ENCODE results near the gene SLC2A6.
A peak's percentile ranks its signal among the peaks of the same experiment; 100 is the strongest.

Gene SLC2A6

DNA sequence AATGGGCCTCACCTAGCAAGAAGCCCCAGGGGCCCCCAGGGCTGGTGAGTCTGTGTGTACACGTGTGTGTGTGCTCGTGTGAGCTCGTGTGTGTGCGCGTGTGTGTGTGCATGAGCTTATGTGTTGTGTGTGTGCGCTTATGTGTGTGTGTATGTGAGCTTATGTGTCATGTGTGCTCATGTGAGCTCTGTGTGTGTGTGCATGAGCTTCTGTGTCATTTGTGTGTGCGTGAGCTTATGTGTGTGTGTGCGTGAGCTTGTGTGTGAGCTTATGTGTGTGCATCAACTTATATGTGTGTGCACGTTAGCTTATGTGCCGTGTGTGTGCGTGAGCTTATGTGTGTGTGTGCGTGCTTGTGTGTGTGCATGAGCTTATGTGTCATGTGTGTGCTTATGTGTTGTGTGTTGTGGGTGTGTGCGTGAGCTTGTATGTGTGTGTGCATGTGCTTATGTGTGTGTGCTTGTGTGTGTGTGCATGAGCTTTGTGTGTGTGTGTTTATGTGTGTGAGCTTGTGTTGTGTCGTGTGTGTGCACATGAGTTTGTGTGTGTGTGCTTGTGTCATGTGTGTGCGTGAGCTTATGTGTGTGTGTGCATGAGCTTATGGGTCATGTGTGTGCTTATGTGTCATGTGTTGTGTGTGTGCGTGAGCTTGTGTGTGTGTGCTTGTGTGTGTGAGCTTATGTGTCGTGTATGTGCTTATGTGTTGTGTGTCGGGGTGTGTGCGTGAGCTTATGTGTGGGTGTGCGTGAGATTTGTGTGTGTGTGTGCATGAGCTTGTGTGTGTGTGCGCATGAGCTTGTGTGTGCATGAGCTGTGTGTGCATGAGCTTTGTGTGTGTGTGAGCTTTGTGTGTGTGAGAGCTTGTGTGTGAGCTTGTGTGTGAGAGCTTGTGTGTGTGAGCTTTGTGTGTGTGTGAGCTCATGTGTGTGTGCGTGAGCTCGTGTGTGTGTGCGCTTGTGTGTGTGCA lies 16.7 kb upstream of the SLC2A6 start:
- no peak for DNase-seq

DNA sequence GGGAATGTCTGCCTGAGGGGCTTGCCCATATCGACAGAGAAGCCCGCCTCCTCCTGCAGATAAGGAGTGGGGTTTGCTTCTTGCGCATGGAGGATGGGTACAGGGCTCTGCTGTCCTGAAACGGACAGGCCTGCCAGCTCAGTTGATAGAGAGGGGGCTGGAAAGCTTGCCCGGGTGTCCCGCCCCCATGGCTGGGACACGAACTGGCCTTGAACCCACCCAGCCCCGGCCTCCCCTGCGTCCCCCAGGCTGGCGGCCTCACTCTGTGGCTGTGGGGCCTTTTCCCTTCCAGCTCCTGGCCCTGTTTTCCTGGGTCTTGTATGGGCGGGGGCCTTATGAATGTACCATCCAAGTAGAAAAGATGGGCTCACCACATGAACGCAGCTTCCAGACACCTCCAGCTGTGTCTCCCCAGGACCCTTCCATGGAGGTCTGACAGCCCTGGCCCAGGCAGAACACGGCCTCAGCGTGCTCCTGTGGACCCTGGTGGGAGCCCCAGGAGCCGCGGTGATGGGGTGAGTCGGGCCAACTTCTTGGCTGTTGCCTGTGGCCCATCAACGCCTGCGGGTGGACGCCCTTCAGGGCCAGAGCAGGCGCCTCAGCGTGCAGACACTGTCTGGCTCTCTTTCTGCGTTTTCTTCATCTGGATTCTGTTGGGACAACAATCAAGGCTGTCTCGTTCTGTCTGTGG lies 15.9 kb upstream of the SLC2A6 start:
- no peak for DNase-seq

DNA sequence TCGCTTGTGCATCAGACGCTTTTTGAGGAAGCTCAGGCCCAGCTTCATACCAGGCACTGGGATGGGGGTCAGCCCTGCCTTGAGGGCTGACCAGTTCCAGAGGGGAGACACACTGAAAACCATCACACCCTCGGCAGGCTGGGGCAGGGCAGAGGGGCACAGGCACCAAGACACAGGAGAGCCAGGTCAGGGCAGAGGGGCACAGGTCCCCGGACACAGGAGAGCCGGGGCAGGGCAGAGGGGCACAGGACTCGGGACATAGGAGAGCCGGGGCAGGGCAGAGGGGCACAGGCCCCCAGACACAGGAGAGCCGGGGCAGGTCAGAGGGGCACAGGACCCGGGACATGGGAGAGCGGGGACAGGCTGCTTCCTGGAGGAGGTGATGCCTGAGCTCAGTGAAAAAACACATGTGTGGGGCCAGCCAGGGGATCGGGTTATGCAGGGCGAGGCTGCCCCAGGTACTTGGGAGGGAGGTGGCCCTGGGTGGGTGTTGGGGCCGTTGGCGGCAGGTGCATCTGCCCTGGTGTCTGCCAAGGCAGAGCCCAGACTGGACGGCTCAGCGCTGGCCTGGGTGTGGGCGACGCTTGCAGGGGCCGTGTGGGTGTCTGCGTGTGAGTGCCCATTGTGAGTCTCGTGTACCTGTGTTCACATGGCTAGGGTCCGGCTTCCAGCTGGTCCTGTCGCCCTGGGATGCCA lies 15.1 kb upstream of the SLC2A6 start:
- DNase-seq, result no peak

DNA sequence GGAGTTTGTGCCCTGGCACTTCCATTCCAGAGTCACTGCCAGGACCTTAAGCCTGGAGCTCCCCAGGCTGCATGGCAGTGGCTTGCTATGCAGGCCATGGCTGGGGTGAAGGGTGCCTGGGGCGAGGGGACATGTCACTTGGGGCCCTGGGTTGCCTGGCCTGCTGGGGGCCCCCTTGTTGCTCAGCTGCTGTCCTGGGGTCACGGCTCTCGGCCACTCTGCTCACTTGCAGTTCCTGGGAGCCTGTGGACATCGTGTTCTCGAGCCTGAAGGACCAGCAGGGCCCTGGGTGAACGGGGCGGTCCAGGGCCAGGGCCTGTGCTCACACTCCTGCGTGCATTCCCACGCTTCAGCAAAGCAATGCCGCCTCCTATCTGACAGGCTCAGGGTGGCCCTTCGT lies 14.5 kb upstream of the SLC2A6 start:
- no peak for DNase-seq

DNA sequence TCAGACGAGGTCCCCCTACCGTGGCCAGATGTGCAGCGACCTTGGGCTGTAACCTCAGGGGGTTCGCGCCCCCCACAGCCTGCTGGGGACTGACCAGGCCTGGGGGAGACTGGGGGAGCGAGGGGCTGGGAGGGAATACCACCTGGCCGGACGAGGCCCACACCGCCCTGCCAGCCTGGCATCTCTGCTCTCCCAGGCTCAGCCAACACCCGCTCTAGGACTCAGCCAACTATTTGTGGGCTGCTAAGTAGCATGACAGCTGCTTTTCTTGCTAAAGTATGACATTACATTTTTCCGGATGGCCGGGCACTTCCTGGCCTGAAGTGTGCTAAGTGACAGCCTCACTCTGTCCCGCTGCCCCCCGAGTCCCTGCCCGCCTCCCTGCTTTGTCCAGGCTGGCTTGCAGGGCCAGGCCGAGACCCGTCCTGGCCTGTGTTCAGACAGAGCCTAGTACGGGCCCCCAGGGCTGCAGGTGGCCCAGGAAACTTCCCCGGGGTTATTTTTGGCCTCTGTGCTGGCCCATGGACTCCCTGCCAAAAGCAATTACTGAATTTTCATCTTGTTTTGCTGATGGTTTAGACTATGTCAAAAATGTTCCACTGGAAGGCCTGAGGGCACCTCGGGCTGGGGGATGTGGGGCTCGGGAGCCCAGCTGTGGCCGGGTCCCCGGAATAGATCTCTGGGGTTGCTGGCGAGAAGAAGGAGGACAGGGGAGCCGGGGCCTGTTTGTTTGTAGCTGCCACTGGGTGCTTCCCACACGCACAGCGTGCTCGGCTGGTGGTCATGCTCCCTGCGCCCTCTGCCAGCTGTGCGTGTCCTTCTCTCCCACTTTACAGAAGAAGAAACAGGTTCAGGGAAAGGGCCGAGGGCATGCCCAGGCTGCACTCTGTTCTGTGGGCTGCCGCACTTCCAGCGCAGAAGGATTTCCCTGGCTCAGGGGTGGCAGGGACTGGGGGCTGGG lies 13.4 kb upstream of the SLC2A6 start:
- DNase-seq, result no peak

DNA sequence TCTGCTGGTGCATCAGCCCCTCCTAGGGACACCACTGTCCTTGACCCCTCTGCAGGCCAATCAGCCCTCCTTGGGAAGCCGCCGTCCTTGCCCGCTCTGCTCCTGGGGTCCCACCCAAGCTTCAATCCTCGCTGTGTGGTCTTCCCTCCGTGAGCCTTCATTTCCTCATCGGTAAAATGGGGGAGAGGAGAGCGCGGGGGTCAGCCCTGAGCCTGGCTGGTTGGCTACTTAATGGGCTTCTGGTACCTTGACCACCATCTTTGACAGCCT lies 12.7 kb upstream of the SLC2A6 start:
- no peak for DNase-seq

DNA sequence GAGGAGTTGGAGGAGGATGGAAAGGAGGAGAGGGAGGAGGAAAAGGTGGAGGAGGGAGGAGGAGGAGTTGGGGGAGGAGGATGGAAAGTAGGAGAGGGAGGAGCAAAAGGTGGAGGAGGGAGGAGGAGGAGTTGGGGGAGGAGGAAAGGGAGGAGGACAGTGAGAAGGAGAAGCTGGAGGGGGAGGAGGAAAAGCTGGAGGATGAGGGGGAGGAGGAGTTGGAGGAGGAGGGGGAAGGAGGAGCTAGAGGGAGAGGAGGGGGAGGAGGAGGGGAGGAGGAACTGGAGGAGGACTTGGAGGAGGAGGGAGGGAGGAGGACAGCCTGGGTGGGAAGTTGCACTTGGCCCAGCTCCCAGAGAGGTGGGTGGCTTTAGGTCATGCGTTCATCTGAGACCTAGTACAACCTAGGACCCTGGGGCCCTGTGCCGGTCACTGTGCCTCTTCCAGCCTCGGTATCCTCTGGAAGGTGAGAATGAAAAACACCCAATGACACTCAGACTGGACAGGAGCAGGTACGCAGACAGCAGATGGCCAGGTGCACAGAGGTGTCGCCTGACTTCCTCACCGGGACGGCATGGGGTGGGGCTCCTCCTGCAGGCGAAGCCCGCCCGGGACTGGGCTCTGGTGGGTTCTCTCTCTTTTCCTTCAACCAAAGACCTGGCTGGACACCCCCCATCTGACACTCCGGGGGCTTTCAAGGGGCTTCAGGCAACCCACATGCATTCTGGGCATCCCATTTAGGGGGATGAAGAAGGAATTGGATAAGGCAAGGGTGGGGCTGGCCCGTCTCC lies 12.2 kb upstream of the SLC2A6 start:
- DNase-seq, result no peak

DNA sequence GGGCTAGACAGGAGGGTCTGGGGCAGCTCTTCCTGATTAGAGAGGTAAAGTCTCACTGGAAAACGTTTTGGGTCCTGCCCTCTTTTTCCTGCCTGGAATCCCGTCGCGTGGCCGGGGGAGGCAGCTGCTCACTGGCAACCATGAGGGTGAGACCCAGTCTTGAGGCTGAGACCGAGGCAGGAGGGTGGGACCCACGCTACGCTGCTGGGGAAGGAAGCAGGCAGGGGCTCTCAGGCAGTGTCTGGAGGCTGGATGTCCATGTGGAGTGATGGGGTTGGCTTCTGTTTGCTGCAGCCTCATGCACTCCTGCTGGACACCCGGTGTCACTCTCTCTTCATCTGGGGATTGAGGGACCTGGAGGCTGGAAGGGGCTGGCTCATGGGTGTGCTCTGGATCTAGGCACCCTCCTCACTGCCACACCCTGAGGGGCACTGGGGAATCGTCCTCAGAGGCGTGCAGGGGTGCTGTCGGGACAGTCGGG lies 11.3 kb upstream of the SLC2A6 start:
- DNase-seq, result no peak

DNA sequence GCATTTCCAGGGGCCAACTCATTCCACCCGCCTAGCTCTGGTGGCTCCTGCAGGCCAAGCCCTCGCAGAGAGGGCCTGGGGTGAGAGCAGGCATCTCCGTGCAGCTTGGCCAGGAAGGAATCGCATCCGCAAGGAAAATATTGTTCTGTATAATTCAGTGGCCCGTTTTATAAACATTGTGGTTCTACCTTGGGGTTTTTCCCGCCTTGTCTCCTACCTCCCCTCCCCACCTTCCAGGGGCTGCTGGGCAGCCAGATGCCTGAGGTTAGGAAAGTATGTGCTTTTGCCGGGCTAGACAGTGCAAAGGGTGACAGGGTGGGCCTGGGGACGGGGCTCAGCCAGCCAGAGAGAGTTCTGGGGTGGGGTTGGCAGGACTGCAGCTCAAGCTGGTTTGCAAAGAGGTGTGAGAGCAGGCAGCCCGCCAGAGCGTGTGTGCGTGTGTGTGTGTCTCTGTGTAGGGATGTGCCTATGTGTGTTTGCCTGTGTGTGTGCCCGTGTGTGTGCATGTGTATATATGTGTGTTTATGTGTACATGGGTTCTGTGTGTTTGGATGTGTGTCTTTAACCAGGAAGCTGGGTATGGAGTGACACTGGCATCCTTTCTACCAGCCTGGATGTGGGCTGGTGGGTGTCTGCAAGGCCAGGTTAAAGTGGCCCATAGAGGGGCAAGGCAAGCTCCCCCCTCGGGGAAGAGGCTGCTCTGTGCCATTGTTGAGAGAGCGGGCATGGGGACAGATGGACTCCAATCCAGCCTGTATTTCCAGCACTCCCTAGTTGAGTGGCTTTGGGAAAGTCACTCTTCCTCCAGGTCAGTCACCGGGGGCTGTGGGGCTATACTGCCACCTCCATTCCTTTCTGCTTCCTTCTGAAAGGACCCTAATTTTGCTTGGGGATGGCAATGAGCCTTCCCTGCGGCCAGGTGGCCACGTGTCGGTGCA lies 10.6 kb upstream of the SLC2A6 start:
- DNase-seq, result no peak

DNA sequence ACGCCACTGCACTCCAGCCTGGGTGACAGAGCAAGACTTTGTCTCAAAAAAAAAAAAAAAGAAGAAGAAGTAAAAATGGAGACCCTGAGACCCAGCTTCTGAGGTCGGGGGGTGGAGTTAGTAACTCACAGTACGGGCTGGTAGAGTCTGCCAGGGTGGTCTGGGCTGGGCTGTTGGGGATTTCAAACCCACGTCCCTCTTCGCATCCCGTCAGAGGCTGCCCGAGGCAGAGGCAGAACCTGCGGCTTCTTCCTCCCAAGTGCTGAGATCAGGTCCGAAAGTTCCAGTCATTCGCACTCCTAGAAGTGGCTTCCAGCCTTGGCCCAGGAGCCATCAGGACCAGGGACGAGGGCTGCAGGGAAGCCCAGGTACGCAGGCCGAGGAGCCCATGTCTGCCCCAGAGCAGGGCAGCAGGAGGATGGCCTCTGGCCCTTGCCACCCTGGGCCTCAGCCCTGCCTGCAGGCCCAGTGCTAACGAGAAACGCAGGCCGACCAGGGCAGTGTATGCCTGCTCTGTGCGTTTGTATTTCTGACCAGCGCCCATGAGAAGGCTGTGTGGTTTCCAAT lies 9.9 kb upstream of the SLC2A6 start:
- DNase-seq, result no peak

DNA sequence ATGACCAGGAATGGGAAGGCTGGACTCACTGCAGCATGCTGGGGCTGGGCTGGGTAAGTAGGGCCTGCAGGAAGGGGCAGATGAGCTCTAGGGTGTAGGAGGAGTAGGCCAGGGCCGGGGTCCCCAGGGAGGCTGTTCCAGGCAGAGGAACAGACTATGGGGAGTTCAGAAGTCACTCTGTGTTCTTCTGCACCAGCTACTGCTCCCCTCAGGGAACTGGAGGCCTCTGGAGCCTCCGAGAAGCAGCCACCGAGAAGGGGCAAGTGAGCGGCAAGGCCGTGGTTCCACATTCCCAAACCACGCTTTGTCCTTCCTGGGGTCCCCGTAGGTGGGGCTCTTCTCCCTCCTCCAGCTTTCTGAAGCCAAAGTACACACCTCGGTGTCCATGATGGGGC lies 8.4 kb upstream of the SLC2A6 start:
- no peak for DNase-seq

DNA sequence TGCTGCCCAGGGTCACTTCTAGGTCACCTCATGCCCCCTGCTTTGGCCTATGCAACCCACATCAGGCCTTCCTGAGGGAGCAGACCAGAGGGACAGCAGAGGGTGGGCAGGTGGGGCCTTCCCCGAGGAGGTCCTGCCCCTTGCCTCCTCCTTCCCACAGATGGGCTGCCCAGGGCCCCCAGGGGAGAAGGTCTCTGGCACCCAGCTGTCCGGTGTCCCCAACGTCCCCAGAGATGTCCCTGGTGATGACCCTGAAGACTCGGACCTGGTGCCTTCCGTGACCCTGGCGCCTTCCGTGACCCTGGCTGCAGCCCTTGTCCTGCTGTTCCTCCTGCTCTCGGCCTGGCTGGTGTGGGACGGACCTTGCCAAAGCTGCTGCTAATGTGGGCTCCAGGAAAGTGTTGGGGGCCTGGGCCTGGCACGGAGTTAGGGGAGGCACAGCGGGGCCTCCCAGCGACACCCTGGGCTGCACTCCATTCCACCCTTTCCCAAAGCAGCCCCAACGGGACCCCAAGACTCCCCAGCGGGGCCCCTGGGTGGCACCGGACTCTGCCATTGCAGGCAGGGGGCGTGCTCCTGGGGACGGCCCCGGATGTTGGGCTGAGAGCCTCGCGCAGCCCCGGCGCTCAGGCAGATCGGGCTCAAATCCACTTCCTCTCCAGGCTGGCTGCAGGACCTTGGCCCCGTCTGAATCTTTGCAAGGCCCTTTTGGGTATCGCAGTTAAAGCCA lies 6.8 kb upstream of the SLC2A6 start:
- no peak for DNase-seq

DNA sequence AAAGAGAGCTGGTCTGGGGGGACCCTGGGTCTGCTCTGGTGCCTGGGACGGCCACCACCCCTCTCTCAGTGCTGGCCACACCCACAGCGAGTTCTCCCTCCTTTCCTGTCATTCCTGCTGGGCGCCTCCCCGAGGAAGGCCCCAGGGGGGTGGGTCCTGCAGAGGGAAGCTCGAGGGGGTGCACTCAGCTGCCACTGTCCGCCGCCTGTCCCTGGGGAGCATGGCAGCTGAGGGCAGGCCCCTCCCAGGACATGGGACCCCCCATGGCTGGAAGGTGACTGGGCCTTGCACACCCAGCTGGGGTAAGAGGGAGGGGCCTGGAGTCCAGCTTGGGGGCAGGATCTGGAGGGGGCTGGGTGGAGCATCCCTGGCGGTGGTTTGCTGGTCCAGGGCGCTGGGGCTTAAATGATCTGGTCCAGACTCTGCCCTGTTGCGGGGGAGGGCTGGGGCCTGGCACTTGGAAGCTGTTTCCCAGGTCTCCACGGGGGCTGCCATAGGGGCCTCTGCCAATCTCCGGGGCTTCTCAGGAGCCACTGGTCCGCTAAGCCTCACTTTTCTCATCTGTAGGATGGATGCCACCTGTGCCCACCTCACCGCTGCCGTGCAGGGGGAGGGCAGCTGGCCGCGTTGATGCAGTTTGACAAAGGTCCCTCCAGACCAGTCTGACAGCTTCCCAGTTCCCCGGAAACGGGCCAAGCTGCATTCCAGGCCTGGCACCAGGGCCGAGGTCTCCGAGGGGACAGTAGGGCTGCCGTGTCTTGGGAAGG lies 6.0 kb upstream of the SLC2A6 start:
- DNase-seq, result no peak

DNA sequence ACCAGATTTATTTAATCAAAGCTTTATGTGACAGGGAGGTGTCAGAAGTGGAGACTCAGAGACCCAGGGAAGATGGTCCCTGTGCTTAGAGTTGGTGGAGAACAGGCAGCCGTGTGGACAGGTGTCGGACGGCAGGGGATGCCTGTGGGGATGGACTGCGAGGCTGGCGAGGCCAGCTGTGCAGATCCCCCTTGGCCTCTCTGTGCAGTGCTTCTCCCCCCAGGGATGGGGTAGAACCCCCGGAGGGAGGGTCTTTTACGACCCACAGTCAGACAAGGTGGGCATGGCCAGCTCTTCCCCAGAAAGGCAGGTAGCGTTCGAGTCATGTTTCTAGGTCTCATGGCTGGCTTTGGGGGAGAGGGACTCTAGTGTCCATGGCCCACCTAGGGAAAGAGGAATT lies 4.7 kb upstream of the SLC2A6 start:
- DNase-seq, result no peak

DNA sequence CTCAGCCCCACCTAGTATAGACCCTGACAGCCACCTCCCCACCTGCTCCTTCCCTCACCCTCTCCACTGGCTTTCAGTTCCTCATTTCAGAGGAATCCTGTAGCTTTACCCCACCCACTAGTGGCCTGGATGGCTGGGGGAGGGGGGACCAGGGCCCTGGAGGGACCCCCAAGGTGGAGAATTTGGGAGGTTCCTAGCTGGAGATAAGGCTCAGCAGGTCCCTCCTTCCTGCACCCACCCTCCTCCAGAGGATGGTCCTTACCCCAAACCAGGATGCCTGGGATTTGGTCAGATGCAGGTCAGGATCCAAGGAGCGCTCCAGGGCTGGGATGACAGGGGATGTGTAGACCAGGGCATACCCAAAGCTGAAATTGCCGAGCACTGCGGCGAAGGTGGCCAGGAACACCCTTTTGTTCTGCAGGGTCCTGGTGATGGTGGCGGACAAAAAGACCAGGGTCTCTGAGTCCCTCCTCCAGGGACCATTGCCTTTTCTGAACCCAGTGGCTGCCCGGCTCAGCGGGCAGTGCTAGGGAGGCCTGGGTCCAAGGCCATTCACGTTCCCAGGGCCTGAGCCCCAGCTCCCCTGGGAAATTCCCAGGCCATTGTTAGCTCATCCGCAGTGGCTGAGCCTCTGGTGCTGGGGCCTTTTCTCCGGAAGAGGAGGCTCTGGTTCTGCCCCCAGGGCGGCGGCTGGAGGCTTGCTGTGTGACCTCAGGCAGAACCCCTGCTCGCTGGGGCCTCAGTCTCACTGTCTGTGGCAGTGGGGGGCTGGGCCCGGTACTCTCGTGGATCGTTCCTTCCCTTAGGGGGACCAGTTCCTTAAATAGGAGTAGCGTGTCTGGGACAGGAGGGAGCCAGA lies 678 bp downstream of the SLC2A6 start:
- DNase-seq, result peak; percentile 6 to 26

DNA sequence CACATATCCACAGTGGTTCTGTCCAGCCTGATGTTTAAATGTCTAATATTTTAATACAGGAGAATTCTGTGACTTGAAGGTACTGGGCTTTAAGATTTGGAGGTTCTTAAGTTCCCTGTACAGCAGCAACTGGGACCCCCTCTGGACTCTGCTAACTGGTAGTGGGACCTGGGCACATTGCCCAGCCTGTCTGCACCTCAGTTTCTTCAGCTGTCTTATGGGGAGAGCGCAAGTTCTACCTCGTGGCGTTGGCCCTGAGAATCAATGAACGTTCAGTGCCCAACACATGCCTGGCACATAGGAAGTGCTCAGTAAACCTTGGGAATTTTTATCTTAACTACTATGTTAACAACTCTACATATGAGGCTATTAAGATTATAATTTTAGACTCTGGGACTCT lies 1.4 kb downstream of the SLC2A6 start:
- DNase-seq, result no peak

DNA sequence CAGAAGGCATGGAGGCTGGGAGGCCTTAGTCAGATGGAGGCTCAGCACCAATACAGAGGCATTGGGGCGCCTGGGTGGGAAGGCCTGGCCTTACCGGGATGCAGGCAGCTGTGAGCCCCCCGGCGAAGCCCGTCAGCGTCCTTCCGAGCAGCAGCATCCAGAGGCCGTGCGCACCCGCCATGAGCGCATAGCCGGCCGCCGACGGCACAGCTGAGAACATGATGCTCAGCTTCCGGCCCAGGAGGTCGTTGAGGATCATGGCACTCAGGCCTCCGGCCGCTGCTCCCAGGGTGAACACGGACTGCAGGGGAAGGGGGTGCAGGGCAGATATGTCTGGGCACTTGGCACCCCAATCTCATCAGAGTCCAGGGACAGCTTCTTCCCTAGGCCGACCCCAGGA lies 2.0 kb downstream of the SLC2A6 start:
- DNase-seq, result no peak

Measured in NCI-H2081 (cell line).